Measurements from ENCODE around the gene DCTN5.
"Not testable (repeated sequence)": the region's sequence is repeated elsewhere in the genome, so short reads cannot be mapped to it uniquely, and the experiment has no call there.

Gene DCTN5

DNA sequence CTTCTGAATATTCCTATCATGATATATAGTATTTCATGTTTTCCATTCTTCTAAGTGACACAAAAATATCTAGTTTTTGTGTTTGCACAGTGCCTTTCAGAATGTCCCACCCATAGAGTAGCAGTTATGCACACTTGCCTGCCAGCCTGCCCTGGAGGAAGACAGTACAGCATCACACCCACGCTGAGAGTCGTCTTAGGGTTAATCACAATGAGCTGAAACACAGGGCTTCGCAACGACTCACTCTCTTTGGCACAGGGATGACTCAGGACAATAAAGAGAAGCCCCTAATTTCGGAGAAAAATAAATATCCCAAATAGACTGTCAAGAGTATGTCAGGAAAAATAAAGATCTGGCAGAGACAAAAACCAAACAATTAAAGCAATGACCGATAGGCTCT, 33.5 kb upstream of the DCTN5 start:
- H3K18ac ChIP-seq (ENCODE audit: low read length), result no peak overlapping the region
- peak; percentile 9 for DNase-seq
- no peak overlapping the region for H3K4ac ChIP-seq (ENCODE audit: low read depth, low read length)
- no CpG with 5 or more reads among the region's 6 CpGs for WGBS (ENCODE audit: extremely low coverage, insufficient coverage, low lambda C conversion rate)
- H4K5ac ChIP-seq (ENCODE audit: low read length), result no peak overlapping the region
- H3K36me3 ChIP-seq (ENCODE audit: control insufficient read depth, insufficient read depth, low read length), result peaks cover 1% of the 10 kb centered on the region
- no peak overlapping the region for H3K23ac ChIP-seq (ENCODE audit: low read length)
- no peak overlapping the region for H3K9ac ChIP-seq (ENCODE audit: low read length)
- H4K8ac ChIP-seq (ENCODE audit: low read depth, low read length), result no peak overlapping the region
- no peaks in the 10 kb centered on the region for H3K79me2 ChIP-seq (ENCODE audit: control insufficient read depth, insufficient read depth, low read length)
- no peak overlapping the region for H2BK5ac ChIP-seq (ENCODE audit: low read length)
- no peak overlapping the region for H3K56ac ChIP-seq (ENCODE audit: low read length)
- no peak overlapping the region for H3K4me3 ChIP-seq (ENCODE audit: low read length)
- H2BK15ac ChIP-seq (replicated peaks; ENCODE audit: low read depth), result no peak overlapping the region
- no peak overlapping the region for H3K4me2 ChIP-seq (ENCODE audit: low read length)
- H3K27ac ChIP-seq (ENCODE audit: low read depth, low read length), result no peak overlapping the region
- H3K4me1 ChIP-seq (ENCODE audit: control insufficient read depth, low read depth, low read length), result no peaks in the 10 kb centered on the region
- no peaks in the 10 kb centered on the region for H3K79me1 ChIP-seq (ENCODE audit: low read length)
- H2AK5ac ChIP-seq (ENCODE audit: low read length), result no peak overlapping the region
- no peaks in the 10 kb centered on the region for H3K27me3 ChIP-seq (ENCODE audit: insufficient read depth, low read length, poor library complexity)
- no peak overlapping the region for H2BK120ac ChIP-seq (ENCODE audit: low read depth, low read length)

DNA sequence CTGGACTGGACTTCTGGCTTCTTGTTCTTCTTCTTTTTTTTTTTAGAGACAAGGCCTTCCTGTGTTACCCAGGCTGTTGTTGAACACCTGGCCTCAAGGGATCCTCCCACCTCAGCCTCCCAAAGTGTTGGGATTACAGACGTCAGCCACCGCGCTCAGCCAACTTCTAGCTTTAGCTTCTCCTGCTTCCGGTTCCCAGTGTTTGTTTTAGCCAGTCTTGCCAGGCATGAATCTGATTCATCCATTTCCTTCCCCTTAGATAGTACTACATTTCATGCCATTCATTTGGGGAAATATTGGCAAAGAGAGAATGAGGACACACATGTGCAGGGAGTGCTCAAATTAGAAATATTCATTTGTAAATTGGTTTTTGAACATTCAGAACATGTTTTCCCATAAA, 33.1 kb upstream of the DCTN5 start:
- H4K5ac ChIP-seq (ENCODE audit: low read length), result no peak overlapping the region
- H3K27me3 ChIP-seq (ENCODE audit: insufficient read depth, low read length, poor library complexity), result no peaks in the 10 kb centered on the region
- no peak overlapping the region for H2BK5ac ChIP-seq (ENCODE audit: low read length)
- no peaks in the 10 kb centered on the region for H3K79me2 ChIP-seq (ENCODE audit: control insufficient read depth, insufficient read depth, low read length)
- H3K18ac ChIP-seq (ENCODE audit: low read length), result no peak overlapping the region
- H3K4me2 ChIP-seq (ENCODE audit: low read length), result no peak overlapping the region
- H3K56ac ChIP-seq (ENCODE audit: low read length), result no peak overlapping the region
- H3K23ac ChIP-seq (ENCODE audit: low read length), result no peak overlapping the region
- no peak overlapping the region for H4K8ac ChIP-seq (ENCODE audit: low read depth, low read length)
- no peak for DNase-seq
- peaks cover 1% of the 10 kb centered on the region for H3K36me3 ChIP-seq (ENCODE audit: control insufficient read depth, insufficient read depth, low read length)
- H3K27ac ChIP-seq (ENCODE audit: low read depth, low read length), result no peak overlapping the region
- no peaks in the 10 kb centered on the region for H3K79me1 ChIP-seq (ENCODE audit: low read length)
- no peak overlapping the region for H3K4ac ChIP-seq (ENCODE audit: low read depth, low read length)
- no peak overlapping the region for H2BK120ac ChIP-seq (ENCODE audit: low read depth, low read length)
- no peak overlapping the region for H2BK15ac ChIP-seq (replicated peaks; ENCODE audit: low read depth)
- no peak overlapping the region for H3K4me3 ChIP-seq (ENCODE audit: low read length)
- no peak overlapping the region for H2AK5ac ChIP-seq (ENCODE audit: low read length)
- H3K9ac ChIP-seq (ENCODE audit: low read length), result no peak overlapping the region
- H3K4me1 ChIP-seq (ENCODE audit: control insufficient read depth, low read depth, low read length), result no peaks in the 10 kb centered on the region
- no CpG with 5 or more reads among the region's 4 CpGs for WGBS (ENCODE audit: extremely low coverage, insufficient coverage, low lambda C conversion rate)

DNA sequence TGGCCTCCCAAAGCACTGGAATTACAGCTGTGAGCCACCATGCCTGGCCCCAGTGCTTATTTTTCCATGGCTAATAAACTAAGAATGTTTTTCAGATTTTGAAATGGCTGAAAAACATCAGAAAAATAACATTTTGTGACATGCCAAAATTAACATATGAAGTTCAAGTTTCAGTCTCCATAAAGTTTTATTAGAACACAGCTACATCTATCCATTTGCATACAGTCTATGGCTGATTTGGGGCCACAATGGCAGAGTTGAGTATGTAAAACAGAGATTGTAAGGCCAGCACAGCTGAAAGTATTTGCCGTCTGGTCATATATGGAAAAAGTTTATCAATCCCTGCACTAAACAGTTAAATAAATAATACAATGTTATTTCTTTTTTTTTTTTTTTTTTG, 31.3 kb upstream of the DCTN5 start:
- Histone ChIP-seq H2AK5ac (ENCODE audit: low read length) (no peak overlapping the region), H3K23ac (ENCODE audit: low read length) (no peak overlapping the region), H3K36me3 (ENCODE audit: control insufficient read depth, insufficient read depth, low read length) (no peaks in the 10 kb centered on the region), H3K4me1 (ENCODE audit: control insufficient read depth, low read depth, low read length) (no peaks in the 10 kb centered on the region), H3K27ac (ENCODE audit: low read depth, low read length) (no peak overlapping the region), H4K8ac (ENCODE audit: low read depth, low read length) (no peak overlapping the region), H3K79me1 (ENCODE audit: low read length) (no peaks in the 10 kb centered on the region), H2BK5ac (ENCODE audit: low read length) (no peak overlapping the region), H2BK120ac (ENCODE audit: low read depth, low read length) (no peak overlapping the region), H3K56ac (ENCODE audit: low read length) (no peak overlapping the region), H3K79me2 (ENCODE audit: control insufficient read depth, insufficient read depth, low read length) (no peaks in the 10 kb centered on the region), H3K9ac (ENCODE audit: low read length) (no peak overlapping the region), H3K4ac (ENCODE audit: low read depth, low read length) (no peak overlapping the region), H2BK15ac (replicated peaks; ENCODE audit: low read depth) (no peak overlapping the region), H4K5ac (ENCODE audit: low read length) (no peak overlapping the region), H3K4me2 (ENCODE audit: low read length) (no peak overlapping the region), H3K4me3 (ENCODE audit: low read length) (no peak overlapping the region), H3K27me3 (ENCODE audit: insufficient read depth, low read length, poor library complexity) (no peaks in the 10 kb centered on the region), H3K18ac (ENCODE audit: low read length) (no peak overlapping the region)
- WGBS (ENCODE audit: extremely low coverage, insufficient coverage, low lambda C conversion rate), result no CpG with 5 or more reads among the region's 1 CpG
- no peak for DNase-seq

DNA sequence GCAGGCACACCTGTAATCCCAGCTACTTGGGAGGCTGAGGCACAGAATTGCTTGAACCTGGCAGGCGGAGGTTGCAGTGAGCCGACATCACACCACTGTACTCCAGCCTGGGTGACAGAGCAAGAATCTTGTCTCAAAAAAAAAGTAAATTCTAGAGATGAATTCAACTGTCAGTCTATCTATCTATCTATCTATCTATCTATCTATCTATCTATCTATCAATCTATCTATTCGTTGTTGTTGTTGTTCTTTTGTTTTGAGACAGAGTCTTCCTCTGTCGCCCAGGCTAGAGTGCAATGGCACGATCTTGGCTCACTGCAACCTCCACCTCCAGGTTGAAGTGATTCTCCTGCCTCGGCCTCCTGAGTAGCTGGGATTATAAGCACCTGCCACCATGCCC, 30.4 kb upstream of the DCTN5 start:
- H3K36me3 ChIP-seq (ENCODE audit: control insufficient read depth, insufficient read depth, low read length); H3K23ac ChIP-seq (ENCODE audit: low read length); H3K27ac ChIP-seq (ENCODE audit: low read depth, low read length); H4K8ac ChIP-seq (ENCODE audit: low read depth, low read length); H3K4me3 ChIP-seq (ENCODE audit: low read length); H3K4me2 ChIP-seq (ENCODE audit: low read length); H3K4ac ChIP-seq (ENCODE audit: low read depth, low read length); H2BK15ac ChIP-seq (replicated peaks; ENCODE audit: low read depth); H3K79me1 ChIP-seq (ENCODE audit: low read length); DNase-seq; H2BK5ac ChIP-seq (ENCODE audit: low read length); H4K5ac ChIP-seq (ENCODE audit: low read length); H3K56ac ChIP-seq (ENCODE audit: low read length); H3K9ac ChIP-seq (ENCODE audit: low read length); H3K4me1 ChIP-seq (ENCODE audit: control insufficient read depth, low read depth, low read length); H3K18ac ChIP-seq (ENCODE audit: low read length); H2AK5ac ChIP-seq (ENCODE audit: low read length); H3K79me2 ChIP-seq (ENCODE audit: control insufficient read depth, insufficient read depth, low read length); H3K27me3 ChIP-seq (ENCODE audit: insufficient read depth, low read length, poor library complexity); H2BK120ac ChIP-seq (ENCODE audit: low read depth, low read length): not testable (repeated sequence)
- WGBS (ENCODE audit: extremely low coverage, insufficient coverage, low lambda C conversion rate), result no CpG with 5 or more reads among the region's 6 CpGs

DNA sequence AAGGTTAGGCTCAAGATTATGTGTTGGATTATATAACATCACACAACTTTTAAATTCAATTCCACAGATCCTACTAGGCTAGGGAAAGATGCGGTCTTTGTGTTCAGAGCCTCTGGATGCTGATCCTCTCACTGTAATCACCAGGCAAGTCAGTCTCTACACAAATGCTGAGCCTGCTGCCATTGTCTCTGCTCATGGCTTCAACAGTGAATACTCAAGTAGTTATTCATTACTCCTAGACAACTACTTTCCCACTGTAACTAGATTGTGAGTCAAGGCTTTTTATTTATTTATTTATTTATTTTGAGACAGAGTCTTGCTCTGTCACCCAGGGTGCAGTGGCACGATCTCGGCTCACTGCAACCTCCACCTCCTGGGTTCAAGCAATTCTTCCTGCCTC, 29.3 kb upstream of the DCTN5 start:
- Histone ChIP-seq H2BK120ac (ENCODE audit: low read depth, low read length) (no peak overlapping the region), H2BK5ac (ENCODE audit: low read length) (no peak overlapping the region), H2BK15ac (replicated peaks; ENCODE audit: low read depth) (no peak overlapping the region), H2AK5ac (ENCODE audit: low read length) (no peak overlapping the region), H3K27me3 (ENCODE audit: insufficient read depth, low read length, poor library complexity) (no peaks in the 10 kb centered on the region), H4K5ac (ENCODE audit: low read length) (no peak overlapping the region), H3K4me3 (ENCODE audit: low read length) (no peak overlapping the region), H3K23ac (ENCODE audit: low read length) (no peak overlapping the region), H4K8ac (ENCODE audit: low read depth, low read length) (no peak overlapping the region), H3K4me2 (ENCODE audit: low read length) (no peak overlapping the region), H3K56ac (ENCODE audit: low read length) (no peak overlapping the region), H3K18ac (ENCODE audit: low read length) (no peak overlapping the region), H3K4me1 (ENCODE audit: control insufficient read depth, low read depth, low read length) (no peaks in the 10 kb centered on the region), H3K79me1 (ENCODE audit: low read length) (no peaks in the 10 kb centered on the region), H3K27ac (ENCODE audit: low read depth, low read length) (no peak overlapping the region), H3K9ac (ENCODE audit: low read length) (no peak overlapping the region), H3K4ac (ENCODE audit: low read depth, low read length) (no peak overlapping the region), H3K79me2 (ENCODE audit: control insufficient read depth, insufficient read depth, low read length) (no peaks in the 10 kb centered on the region), H3K36me3 (ENCODE audit: control insufficient read depth, insufficient read depth, low read length) (no peaks in the 10 kb centered on the region)
- no CpG with 5 or more reads among the region's 3 CpGs for WGBS (ENCODE audit: extremely low coverage, insufficient coverage, low lambda C conversion rate)
- DNase-seq, result no peak

DNA sequence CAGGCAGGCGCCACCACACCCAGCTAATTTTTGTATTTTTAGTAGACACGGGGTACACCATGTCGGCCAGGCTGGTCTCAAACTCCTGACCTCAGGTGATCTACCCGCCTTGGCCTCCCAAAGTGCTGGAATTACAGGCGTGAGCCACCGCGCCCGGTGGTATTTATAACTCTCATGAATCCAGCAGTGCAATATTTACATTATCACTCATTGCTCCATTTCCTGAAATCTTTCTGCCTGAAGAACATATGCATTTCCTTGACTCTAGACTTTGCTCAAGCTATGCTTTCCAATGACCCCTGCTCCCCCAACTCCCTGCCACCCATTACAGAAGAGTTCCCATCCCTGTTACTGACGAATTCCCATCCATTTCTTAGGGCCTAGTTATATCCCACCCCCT, 25.5 kb upstream of the DCTN5 start:
- Histone ChIP-seq H3K36me3 (ENCODE audit: control insufficient read depth, insufficient read depth, low read length) (no peaks in the 10 kb centered on the region), H2BK5ac (ENCODE audit: low read length) (no peak overlapping the region), H2BK15ac (replicated peaks; ENCODE audit: low read depth) (no peak overlapping the region), H3K79me1 (ENCODE audit: low read length) (no peaks in the 10 kb centered on the region), H3K18ac (ENCODE audit: low read length) (no peak overlapping the region), H2BK120ac (ENCODE audit: low read depth, low read length) (no peak overlapping the region), H3K9ac (ENCODE audit: low read length) (no peak overlapping the region), H3K27ac (ENCODE audit: low read depth, low read length) (no peak overlapping the region), H2AK5ac (ENCODE audit: low read length) (no peak overlapping the region), H3K79me2 (ENCODE audit: control insufficient read depth, insufficient read depth, low read length) (no peaks in the 10 kb centered on the region), H3K23ac (ENCODE audit: low read length) (no peak overlapping the region), H4K8ac (ENCODE audit: low read depth, low read length) (no peak overlapping the region), H3K4ac (ENCODE audit: low read depth, low read length) (no peak overlapping the region), H3K4me1 (ENCODE audit: control insufficient read depth, low read depth, low read length) (no peaks in the 10 kb centered on the region), H3K4me2 (ENCODE audit: low read length) (no peak overlapping the region), H3K4me3 (ENCODE audit: low read length) (no peak overlapping the region), H3K56ac (ENCODE audit: low read length) (no peak overlapping the region), H4K5ac (ENCODE audit: low read length) (no peak overlapping the region), H3K27me3 (ENCODE audit: insufficient read depth, low read length, poor library complexity) (no peaks in the 10 kb centered on the region)
- no peak for DNase-seq
- WGBS (ENCODE audit: extremely low coverage, insufficient coverage, low lambda C conversion rate), result no CpG with 5 or more reads among the region's 9 CpGs

Measured in mesendoderm (in vitro differentiated cells).